HCT116 (cell line): Measurements from ENCODE around the gene FAM83E. TPM values are rescaled to one million over a fixed set of nuclear protein-coding genes. Genes with fewer than 3 reads are reported as not detected.

Experiments used
- ATAC-seq: fragments of 200-7000 bp; cut with Tn5 transposase; 2 replicates; pipeline ENCODE4 v1.9.1; 2020; ENCODE audit warnings: mild to moderate bottlenecking, moderate library complexity
- BruUV-seq: library from RNA; stranded (reverse); fragments of 400-500 nt; replicated peaks from 2 replicates; lab custom pipeline; 2021; lab: Mats Ljungman, UMichigan
- CTCF ChIA-PET: fragments of 300-600 bp; sonication (Branson Sonifier 250); formaldehyde crosslinking; loops from one replicate; lab custom pipeline; 2021; ENCODE audit warnings: antibody characterized with exemption; lab: Charles Lee
- POLR2A ChIA-PET: fragments of 300-600, 350-600 bp; sonication (Branson Sonifier 250); formaldehyde crosslinking; loops from one replicate; lab custom pipeline; 2021; ENCODE audit warnings: antibody characterized with exemption; lab: Charles Lee
- RAD21 ChIA-PET, 2 experiments: fragments of 300-600 bp; sonication (Branson Sonifier 250); formaldehyde crosslinking; loops; one replicate each; lab custom pipeline; 2023; ENCODE audit warnings: low total read pairs in 2 of 2; ENCODE audit not compliant: uncharacterized antibody in 2 of 2, unreplicated experiment in 2 of 2, low non-redundant PET in 1 of 2; lab: Charles Lee
- DNase-seq: peaks from one replicate; pipeline ENCODE4 v3.0.0-alpha.2; 2010; ENCODE audit warnings: low read depth, low spot score
- H2AFZ ChIP-seq: fragments of 200-600 bp; shearing (Covaris generic), sonication (generic); 2 replicates; pipeline ENCODE4 v1.6.1; 2017; ENCODE audit warnings: low read depth, mixed run types, mixed read lengths, antibody characterized with exemption, low read length; ENCODE audit not compliant: poor library complexity, severe bottlenecking
- H3K27ac ChIP-seq: 2 replicates; pipeline ENCODE4 v1.5.1; 2012; ENCODE audit warnings: low read depth, low read length
- H3K27me3 ChIP-seq: fragments of 200-600 bp; sonication (generic); 2 replicates; pipeline ENCODE4 v1.6.1; 2016; ENCODE audit warnings: mixed run types, low read length, mixed read lengths; ENCODE audit not compliant: insufficient read depth
- H3K36me3 ChIP-seq, 2 experiments: fragments of 200-500 bp in 1 of 2; fragments of 200-600 bp in 1 of 2; sonication (Bioruptor generic) in 1 of 2; sonication (generic) in 1 of 2; 2 replicates each; pipeline versions ENCODE4 v1.5.1 to v1.6.1; 2014 to 2016; ENCODE audit warnings: low read length in 2 of 2, inconsistent platforms in 1 of 2, mixed read lengths in 1 of 2, mixed run types in 1 of 2; ENCODE audit not compliant: insufficient read depth in 2 of 2, control insufficient read depth in 1 of 2
- H3K4me1 ChIP-seq, 2 experiments: fragments of 200-600 bp in 1 of 2; sonication (generic) in 1 of 2; 2 replicates each; pipeline versions ENCODE4 v1.5.1 to v1.6.1; 2012 to 2017; ENCODE audit warnings: low read length in 2 of 2, inconsistent platforms in 1 of 2, mild to moderate bottlenecking in 1 of 2, mixed read lengths in 1 of 2, mixed run types in 1 of 2, moderate library complexity in 1 of 2; ENCODE audit not compliant: insufficient read depth in 2 of 2, control insufficient read depth in 1 of 2
- H3K4me2 ChIP-seq: fragments of 200-600 bp; sonication (generic); 2 replicates; pipeline ENCODE4 v1.6.1; 2017; ENCODE audit warnings: mixed run types, low read length, mixed read lengths
- H3K4me3 ChIP-seq, 2 experiments: fragments of 200-600 bp in 1 of 2; sonication (generic) in 1 of 2; replicated peaks in 1 of 2; 2 replicates each; pipeline ENCODE4 v1.5.1; 2011 to 2016; ENCODE audit warnings: low read length in 2 of 2, control low read depth in 1 of 2, low read depth in 1 of 2, mild to moderate bottlenecking in 1 of 2, mixed read lengths in 1 of 2, mixed run types in 1 of 2
- H3K79me2 ChIP-seq: fragments of 200-600 bp; sonication (generic); 2 replicates; pipeline ENCODE4 v1.6.1; 2017; ENCODE audit warnings: mild to moderate bottlenecking, mixed run types, low read length, moderate library complexity, mixed read lengths; ENCODE audit not compliant: insufficient read depth
- H3K9ac ChIP-seq: fragments of 200-600 bp; sonication (generic); 2 replicates; pipeline ENCODE4 v1.6.1; 2016; ENCODE audit warnings: low read length, mixed read lengths
- H3K9me2 ChIP-seq: fragments of 200-600 bp; sonication (generic), shearing (Covaris generic); 2 replicates; pipeline ENCODE4 v1.6.1; 2017; ENCODE audit warnings: mixed run types, mild to moderate bottlenecking, moderate library complexity; ENCODE audit not compliant: insufficient read depth
- H3K9me3 ChIP-seq, 2 experiments: fragments of 200-500 bp in 1 of 2; fragments of 200-600 bp in 1 of 2; sonication (Bioruptor generic) in 1 of 2; sonication (generic) in 1 of 2; 2 replicates each; pipeline ENCODE4 v1.6.1; 2014 to 2017; ENCODE audit warnings: low read length in 2 of 2, mixed read lengths in 2 of 2, inconsistent platforms in 1 of 2, low read depth in 1 of 2, mild to moderate bottlenecking in 1 of 2, mixed run types in 1 of 2, moderate library complexity in 1 of 2; ENCODE audit not compliant: control insufficient read depth in 1 of 2, insufficient read depth in 1 of 2
- H4K20me1 ChIP-seq: fragments of 200-600 bp; sonication (generic), shearing (Covaris generic); 2 replicates; pipeline ENCODE4 v1.6.1; 2017; ENCODE audit warnings: mixed run types, mild to moderate bottlenecking, moderate library complexity; ENCODE audit not compliant: insufficient read depth
- ATF3 ChIP-seq: IDR thresholded peaks from 2 replicates; pipeline ENCODE4 v1.6.1; 2012
- CBX3 ChIP-seq: IDR thresholded peaks from 2 replicates; pipeline ENCODE4 v1.6.1; 2012; ENCODE audit warnings: low read depth
- CEBPB ChIP-seq: IDR thresholded peaks from 2 replicates; pipeline ENCODE4 v1.6.1; 2012; ENCODE audit warnings: low read depth
- EGR1 ChIP-seq: IDR thresholded peaks from 2 replicates; pipeline ENCODE4 v1.6.1; 2012; ENCODE audit warnings: low read depth
- ELF1 ChIP-seq: IDR thresholded peaks from 2 replicates; pipeline ENCODE4 v1.6.1; 2012; ENCODE audit warnings: low read depth, borderline replicate concordance
- EZH2 ChIP-seq: fragments of 200-600 bp; sonication (generic); IDR thresholded peaks from 2 replicates; pipeline ENCODE4 v1.6.1; 2017; ENCODE audit warnings: antibody characterized with exemption, mixed run types
- EZH2phosphoT487 ChIP-seq: fragments of 200-600 bp; IDR thresholded peaks from 2 replicates; pipeline ENCODE4 v1.6.1; 2018; ENCODE audit warnings: antibody characterized with exemption, borderline replicate concordance
- FOSL1 ChIP-seq: IDR thresholded peaks from 2 replicates; pipeline ENCODE4 v1.6.1; 2012; ENCODE audit warnings: low read depth
- JUND ChIP-seq: IDR thresholded peaks from 2 replicates; pipeline ENCODE4 v1.6.1; 2012
- MAX ChIP-seq: IDR thresholded peaks from 2 replicates; pipeline ENCODE4 v1.6.1; 2012
- POLR2A ChIP-seq: IDR thresholded peaks from 2 replicates; pipeline ENCODE4 v1.7.0; 2011; ENCODE audit warnings: borderline replicate concordance; ENCODE audit not compliant: insufficient read depth, insufficient read length; ENCODE audit errors: extremely low read depth
- POLR2AphosphoS5 ChIP-seq: IDR thresholded peaks from 2 replicates; pipeline ENCODE4 v1.6.1; 2011; ENCODE audit warnings: mild to moderate bottlenecking, low read depth, low read length, moderate library complexity
- RAD21 ChIP-seq: IDR thresholded peaks from 2 replicates; pipeline ENCODE4 v1.6.1; 2012; ENCODE audit warnings: low read depth, mild to moderate bottlenecking
- SIN3A ChIP-seq: IDR thresholded peaks from 2 replicates; pipeline ENCODE4 v1.6.1; 2012; ENCODE audit warnings: low read depth
- SP1 ChIP-seq: IDR thresholded peaks from 2 replicates; pipeline ENCODE4 v1.6.1; 2012; ENCODE audit warnings: low read depth
- SRF ChIP-seq: IDR thresholded peaks from 2 replicates; pipeline ENCODE4 v1.6.1; 2012; ENCODE audit warnings: low read depth
- TCF7L2 ChIP-seq: IDR thresholded peaks from 2 replicates; pipeline ENCODE4 v1.7.0; 2011; ENCODE audit warnings: borderline replicate concordance, inconsistent platforms; ENCODE audit not compliant: insufficient read depth, insufficient read length; ENCODE audit errors: extremely low read depth
- YY1 ChIP-seq: IDR thresholded peaks from 2 replicates; pipeline ENCODE4 v1.6.1; 2011; ENCODE audit warnings: low read length, low read depth, moderate library complexity, mild to moderate bottlenecking; ENCODE audit not compliant: insufficient replicate concordance; ENCODE audit errors: extremely low read depth
- ZFX ChIP-seq: fragments of 450-650 bp; IDR thresholded peaks from 2 replicates; pipeline ENCODE4 v1.6.1; 2017
- ZNF274 ChIP-seq: fragments of 200-500 bp; sonication (Bioruptor generic); IDR thresholded peaks from 2 replicates; pipeline ENCODE4 v1.6.1; 2014; ENCODE audit warnings: mild to moderate bottlenecking, low read depth, low read length, inconsistent platforms
- intact Hi-C: fragments of 100-400 bp; cut with micrococcal nuclease; formaldehyde crosslinking; loops from 2 replicates; pipeline ENCODE4 v1.10.0; 2022
- total RNA-seq: library from RNA; stranded (reverse); gene quantifications from one replicate; pipeline ENCODE4 v1.2.1, GENCODE V29; 2021; ENCODE audit not compliant: unreplicated experiment
- TF ChIP-seq, protein P1 (sequence below): IDR thresholded peaks from 2 replicates; pipeline ENCODE4 v1.6.1; 2012; ENCODE audit warnings: low read depth
- TF ChIP-seq, protein P2 (sequence below): IDR thresholded peaks from 2 replicates; pipeline ENCODE4 v1.6.1; 2011; ENCODE audit warnings: mild to moderate bottlenecking, low read length, moderate library complexity; ENCODE audit not compliant: insufficient replicate concordance; ENCODE audit errors: extremely low read depth

The FAM83E gene
- total RNA-seq, 1 experiment from 2014 or later, result 6.8 TPM

DNA sequence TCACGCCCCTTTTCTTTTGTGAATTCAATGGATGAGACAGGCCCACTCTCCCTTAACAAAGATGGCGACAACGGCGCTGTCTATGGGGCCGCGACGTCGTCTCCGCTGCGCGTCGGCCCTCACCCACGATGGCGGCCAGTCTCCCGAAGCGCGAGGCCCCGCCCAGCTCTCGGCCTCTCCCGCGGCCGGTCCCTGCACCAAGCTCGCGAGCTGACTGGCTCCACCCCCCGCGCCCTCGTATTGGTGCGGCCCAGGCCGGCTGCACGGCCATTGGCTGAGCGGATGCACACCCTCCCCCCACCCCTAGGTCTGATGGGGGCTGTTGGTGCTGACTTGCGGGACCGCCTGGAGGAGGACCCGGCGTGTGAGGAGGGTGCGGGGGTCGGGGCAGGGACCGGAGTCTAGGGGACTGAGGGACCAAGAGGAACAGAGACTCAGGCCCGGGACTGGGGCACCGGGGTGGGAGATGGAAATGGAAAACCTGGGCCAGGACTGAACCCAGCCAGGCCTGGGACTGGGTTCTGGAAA lies 9.3 kb upstream of the FAM83E start:
- no peaks in the 10 kb centered on the region for H4K20me1 ChIP-seq
- peak; percentile 99 for TF ChIP-seq YY1
- no peak for TF ChIP-seq EZH2phosphoT487
- no peak for TF ChIP-seq SRF
- TF ChIP-seq SP1, result peak; percentile 79
- peak; percentile 26; the same call in 1 of the 2 replicates for TF ChIP-seq POLR2AphosphoS5
- TF ChIP-seq TCF7L2, result no peak
- TF ChIP-seq EZH2, result no peak
- no peak for TF ChIP-seq ZNF274
- no peak for TF ChIP-seq CBX3
- no peak for TF ChIP-seq RAD21
- peak; percentile 76; the same call in 1 of the 2 replicates for TF ChIP-seq EGR1
- TF ChIP-seq, protein P1, sequence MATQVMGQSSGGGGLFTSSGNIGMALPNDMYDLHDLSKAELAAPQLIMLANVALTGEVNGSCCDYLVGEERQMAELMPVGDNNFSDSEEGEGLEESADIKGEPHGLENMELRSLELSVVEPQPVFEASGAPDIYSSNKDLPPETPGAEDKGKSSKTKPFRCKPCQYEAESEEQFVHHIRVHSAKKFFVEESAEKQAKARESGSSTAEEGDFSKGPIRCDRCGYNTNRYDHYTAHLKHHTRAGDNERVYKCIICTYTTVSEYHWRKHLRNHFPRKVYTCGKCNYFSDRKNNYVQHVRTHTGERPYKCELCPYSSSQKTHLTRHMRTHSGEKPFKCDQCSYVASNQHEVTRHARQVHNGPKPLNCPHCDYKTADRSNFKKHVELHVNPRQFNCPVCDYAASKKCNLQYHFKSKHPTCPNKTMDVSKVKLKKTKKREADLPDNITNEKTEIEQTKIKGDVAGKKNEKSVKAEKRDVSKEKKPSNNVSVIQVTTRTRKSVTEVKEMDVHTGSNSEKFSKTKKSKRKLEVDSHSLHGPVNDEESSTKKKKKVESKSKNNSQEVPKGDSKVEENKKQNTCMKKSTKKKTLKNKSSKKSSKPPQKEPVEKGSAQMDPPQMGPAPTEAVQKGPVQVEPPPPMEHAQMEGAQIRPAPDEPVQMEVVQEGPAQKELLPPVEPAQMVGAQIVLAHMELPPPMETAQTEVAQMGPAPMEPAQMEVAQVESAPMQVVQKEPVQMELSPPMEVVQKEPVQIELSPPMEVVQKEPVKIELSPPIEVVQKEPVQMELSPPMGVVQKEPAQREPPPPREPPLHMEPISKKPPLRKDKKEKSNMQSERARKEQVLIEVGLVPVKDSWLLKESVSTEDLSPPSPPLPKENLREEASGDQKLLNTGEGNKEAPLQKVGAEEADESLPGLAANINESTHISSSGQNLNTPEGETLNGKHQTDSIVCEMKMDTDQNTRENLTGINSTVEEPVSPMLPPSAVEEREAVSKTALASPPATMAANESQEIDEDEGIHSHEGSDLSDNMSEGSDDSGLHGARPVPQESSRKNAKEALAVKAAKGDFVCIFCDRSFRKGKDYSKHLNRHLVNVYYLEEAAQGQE, result no peak
- TF ChIP-seq POLR2A, result no peak
- TF ChIP-seq ZFX, result no peak
- no peak for TF ChIP-seq ATF3
- TF ChIP-seq, protein P2, sequence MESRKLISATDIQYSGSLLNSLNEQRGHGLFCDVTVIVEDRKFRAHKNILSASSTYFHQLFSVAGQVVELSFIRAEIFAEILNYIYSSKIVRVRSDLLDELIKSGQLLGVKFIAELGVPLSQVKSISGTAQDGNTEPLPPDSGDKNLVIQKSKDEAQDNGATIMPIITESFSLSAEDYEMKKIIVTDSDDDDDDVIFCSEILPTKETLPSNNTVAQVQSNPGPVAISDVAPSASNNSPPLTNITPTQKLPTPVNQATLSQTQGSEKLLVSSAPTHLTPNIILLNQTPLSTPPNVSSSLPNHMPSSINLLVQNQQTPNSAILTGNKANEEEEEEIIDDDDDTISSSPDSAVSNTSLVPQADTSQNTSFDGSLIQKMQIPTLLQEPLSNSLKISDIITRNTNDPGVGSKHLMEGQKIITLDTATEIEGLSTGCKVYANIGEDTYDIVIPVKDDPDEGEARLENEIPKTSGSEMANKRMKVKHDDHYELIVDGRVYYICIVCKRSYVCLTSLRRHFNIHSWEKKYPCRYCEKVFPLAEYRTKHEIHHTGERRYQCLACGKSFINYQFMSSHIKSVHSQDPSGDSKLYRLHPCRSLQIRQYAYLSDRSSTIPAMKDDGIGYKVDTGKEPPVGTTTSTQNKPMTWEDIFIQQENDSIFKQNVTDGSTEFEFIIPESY, result peak; percentile 84
- no peak for TF ChIP-seq SIN3A
- no peak for TF ChIP-seq FOSL1
- TF ChIP-seq MAX, result no peak
- TF ChIP-seq ELF1, result no peak
- TF ChIP-seq JUND, result no peak
- TF ChIP-seq CEBPB, result no peak

More for the DNA sequence above, 9.3 kb upstream of the FAM83E start:
- H3K4me1 ChIP-seq, result peaks cover 23 to 34% of the 10 kb centered on the region in 2 experiments
- CTCF ChIA-PET, result interaction anchor here (1.0 kb wide), 1 partner anchor 218 kb away, joined by 3 read pairs; no protein-coding TSS in a partner anchor
- H3K9me3 ChIP-seq, result no peaks in the 10 kb centered on the region
- RAD21 ChIA-PET, result interaction anchor here in 1 of 2 experiments (0.6 kb wide), 1 partner anchor 10 kb away, joined by 3 read pairs; no protein-coding TSS in a partner anchor
- H3K27me3 ChIP-seq, result no peaks in the 10 kb centered on the region
- no TSS peak for BruUV-seq
- H3K4me2 ChIP-seq, result peak overlapping the region; percentile 82
- peak overlapping the region; percentile 62 for H3K9ac ChIP-seq
- no peaks in the 10 kb centered on the region for H3K36me3 ChIP-seq
- peak overlapping the region; percentile 64 for H3K27ac ChIP-seq
- H3K4me3 ChIP-seq, result peak overlapping the region; percentile 50 to 57
- POLR2A ChIA-PET, result interaction anchor here (0.9 to 1.3 kb wide), 6 partner anchors 9 to 122 kb away, joined by 4 to 7 read pairs (median 4); partner anchors contain the start of gene FAM83E
- ATAC-seq (peak; percentile 84), DNase-seq (peak; percentile 91)
- H2AFZ ChIP-seq, result no peak overlapping the region
- no peaks in the 10 kb centered on the region for H3K9me2 ChIP-seq
- intact Hi-C loops, result no loop called here
- peaks cover 33% of the 10 kb centered on the region for H3K79me2 ChIP-seq
